HEK293 (cell line): ENCODE measurements around the gene MLF2.

ENCODE experiments used
- CTCF ChIA-PET: fragments of 350-600 bp; formaldehyde crosslinking; extraction: SDS; loops from one replicate; lab custom pipeline; 2021; ENCODE audit warnings: antibody characterized with exemption; lab: Yijun Ruan, JAX
- POLR2A ChIA-PET: fragments of 300-600 bp; formaldehyde crosslinking; extraction: SDS; loops from one replicate; lab custom pipeline; 2020; ENCODE audit warnings: antibody characterized with exemption, inconsistent platforms; lab: Yijun Ruan, JAX
- H3K27ac ChIP-seq: fragments of 200-500 bp; sonication (Bioruptor generic); 2 replicates; pipeline ENCODE4 v1.5.1; 2014; ENCODE audit warnings: low read depth, low read length, control low read depth, inconsistent platforms; ENCODE audit errors: extremely low read depth
- H3K36me3 ChIP-seq, 2 experiments: fragments of 200-500 bp in 1 of 2; sonication (Bioruptor generic) in 1 of 2; 1 replicate in 1 of 2; 2 replicates in 1 of 2; pipeline ENCODE4 v1.5.1; 2014 to 2017; ENCODE audit warnings: inconsistent platforms in 2 of 2, low read length in 2 of 2; ENCODE audit not compliant: control insufficient read depth in 2 of 2, insufficient read depth in 1 of 2
- H3K4me1 ChIP-seq: fragments of 200-500 bp; sonication (Bioruptor generic); 2 replicates; pipeline ENCODE4 v1.5.1; 2014; ENCODE audit warnings: mild to moderate bottlenecking, low read length, inconsistent platforms; ENCODE audit not compliant: control insufficient read depth, insufficient read depth
- H3K4me3 ChIP-seq: 2 replicates; pipeline ENCODE4 v1.5.1; 2011; ENCODE audit warnings: low read depth, mild to moderate bottlenecking, control low read depth, low read length, moderate library complexity
- H3K9me3 ChIP-seq: fragments of 200-500 bp; sonication (Bioruptor generic); 2 replicates; pipeline ENCODE4 v1.5.1; 2014; ENCODE audit warnings: low read depth, low read length, inconsistent platforms; ENCODE audit not compliant: control insufficient read depth, insufficient read depth
- KLF7 ChIP-seq: fragments of 450-650 bp; formaldehyde crosslinking; IDR thresholded peaks from 2 replicates; pipeline ENCODE4 v1.5.1; 2016; ENCODE audit warnings: missing biosample characterization, missing genetic modification characterization, borderline replicate concordance
- RBAK ChIP-seq: fragments of 450-650 bp; formaldehyde crosslinking; IDR thresholded peaks from 2 replicates; pipeline ENCODE4 v1.5.1; 2016; ENCODE audit warnings: missing biosample characterization, missing genetic modification characterization
- SCRT2 ChIP-seq: fragments of 450-650 bp; formaldehyde crosslinking; IDR thresholded peaks from 2 replicates; pipeline ENCODE4 v1.5.1; 2016; ENCODE audit warnings: missing biosample characterization, missing genetic modification characterization
- SP3 ChIP-seq: fragments of 450-650 bp; formaldehyde crosslinking; IDR thresholded peaks from 2 replicates; pipeline ENCODE4 v1.5.1; 2016; ENCODE audit warnings: missing biosample characterization, missing genetic modification characterization
- ZNF114 ChIP-seq: fragments of 450-650 bp; formaldehyde crosslinking; IDR thresholded peaks from 2 replicates; pipeline ENCODE4 v1.5.0; 2017; ENCODE audit warnings: missing biosample characterization, missing genetic modification characterization
- ZNF16 ChIP-seq: fragments of 450-650 bp; formaldehyde crosslinking; IDR thresholded peaks from 2 replicates; pipeline ENCODE4 v1.5.1; 2016; ENCODE audit warnings: low read depth, missing biosample characterization, missing genetic modification characterization
- ZNF211 ChIP-seq: fragments of 450-650 bp; formaldehyde crosslinking; IDR thresholded peaks from 2 replicates; pipeline ENCODE4 v1.5.1; 2016; ENCODE audit warnings: low read depth, missing biosample characterization, missing genetic modification characterization
- ZNF24 ChIP-seq: fragments of 450-650 bp; formaldehyde crosslinking; IDR thresholded peaks from 2 replicates; pipeline ENCODE4 v1.5.1; 2016; ENCODE audit warnings: missing biosample characterization, missing genetic modification characterization
- ZNF335 ChIP-seq: fragments of 450-650 bp; formaldehyde crosslinking; conservative IDR thresholded peaks from 2 replicates; pipeline ENCODE4 v1.5.1; 2016; ENCODE audit warnings: missing biosample characterization, missing genetic modification characterization
- ZNF529 ChIP-seq: fragments of 450-650 bp; formaldehyde crosslinking; IDR thresholded peaks from 2 replicates; pipeline ENCODE4 v1.5.1; 2017; ENCODE audit warnings: missing genetic modification characterization, missing biosample characterization; ENCODE audit not compliant: insufficient replicate concordance
- ZNF629 ChIP-seq: fragments of 450-650 bp; formaldehyde crosslinking; IDR thresholded peaks from 2 replicates; pipeline ENCODE4 v1.5.1; 2017; ENCODE audit warnings: missing biosample characterization, missing genetic modification characterization
- TF ChIP-seq, protein P1 (sequence below): fragments of 450-650 bp; formaldehyde crosslinking; IDR thresholded peaks from 2 replicates; pipeline ENCODE4 v1.5.0; 2017; ENCODE audit warnings: missing biosample characterization, missing genetic modification characterization, borderline replicate concordance
- TF ChIP-seq, protein P2 (sequence below): fragments of 450-650 bp; formaldehyde crosslinking; IDR thresholded peaks from 2 replicates; pipeline ENCODE4 v1.5.1; 2017; ENCODE audit warnings: missing biosample characterization, missing genetic modification characterization
- TF ChIP-seq, protein P3 (sequence below): fragments of 450-650 bp; formaldehyde crosslinking; IDR thresholded peaks from 2 replicates; pipeline ENCODE4 v1.5.1; 2016; ENCODE audit warnings: missing biosample characterization, missing genetic modification characterization, borderline replicate concordance
- TF ChIP-seq, protein P4 (sequence below): fragments of 450-650 bp; formaldehyde crosslinking; IDR thresholded peaks from 2 replicates; pipeline ENCODE4 v1.5.1; 2016; ENCODE audit warnings: missing biosample characterization, missing genetic modification characterization
- TF ChIP-seq, protein P5 (sequence below): fragments of 450-650 bp; formaldehyde crosslinking; IDR thresholded peaks from 2 replicates; pipeline ENCODE4 v1.5.1; 2016; ENCODE audit warnings: missing biosample characterization, missing genetic modification characterization, low read depth

The MLF2 gene

DNA sequence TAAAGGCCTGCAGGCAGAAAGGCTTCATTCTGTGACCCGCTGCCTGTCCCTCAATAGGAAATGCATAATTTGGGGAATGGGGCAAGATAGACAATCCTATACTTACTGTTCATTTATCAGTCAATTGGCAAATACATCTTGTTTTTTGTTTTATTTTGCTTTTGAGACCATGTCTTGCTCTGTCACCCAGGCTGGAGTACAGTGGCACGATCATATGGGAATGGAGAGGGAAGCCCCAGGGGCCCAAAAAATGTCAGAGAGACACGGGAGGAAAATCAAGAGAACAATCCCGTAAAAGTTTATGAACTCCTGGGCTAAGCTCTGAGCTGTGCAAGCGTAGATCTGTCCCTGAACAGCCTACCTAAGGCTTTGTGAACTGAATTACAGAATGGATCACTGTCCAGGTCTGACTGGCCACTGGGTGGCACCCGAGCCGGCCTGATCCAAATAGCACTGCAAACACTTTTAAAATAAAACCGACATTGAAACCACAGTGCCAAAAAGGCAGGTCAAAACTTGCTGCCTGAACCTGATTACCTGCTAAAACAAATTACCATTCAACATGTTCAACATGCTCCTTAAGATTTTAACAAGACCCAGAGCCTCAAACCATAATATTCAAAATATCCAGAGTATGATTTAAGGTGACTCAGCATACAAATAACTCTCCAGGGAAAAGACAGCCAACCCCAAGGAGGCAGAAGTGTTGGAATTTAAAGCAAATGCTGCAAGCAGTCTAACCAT lies 17.3 kb downstream of the MLF2 start (continued):
- TF ChIP-seq, protein P1, sequence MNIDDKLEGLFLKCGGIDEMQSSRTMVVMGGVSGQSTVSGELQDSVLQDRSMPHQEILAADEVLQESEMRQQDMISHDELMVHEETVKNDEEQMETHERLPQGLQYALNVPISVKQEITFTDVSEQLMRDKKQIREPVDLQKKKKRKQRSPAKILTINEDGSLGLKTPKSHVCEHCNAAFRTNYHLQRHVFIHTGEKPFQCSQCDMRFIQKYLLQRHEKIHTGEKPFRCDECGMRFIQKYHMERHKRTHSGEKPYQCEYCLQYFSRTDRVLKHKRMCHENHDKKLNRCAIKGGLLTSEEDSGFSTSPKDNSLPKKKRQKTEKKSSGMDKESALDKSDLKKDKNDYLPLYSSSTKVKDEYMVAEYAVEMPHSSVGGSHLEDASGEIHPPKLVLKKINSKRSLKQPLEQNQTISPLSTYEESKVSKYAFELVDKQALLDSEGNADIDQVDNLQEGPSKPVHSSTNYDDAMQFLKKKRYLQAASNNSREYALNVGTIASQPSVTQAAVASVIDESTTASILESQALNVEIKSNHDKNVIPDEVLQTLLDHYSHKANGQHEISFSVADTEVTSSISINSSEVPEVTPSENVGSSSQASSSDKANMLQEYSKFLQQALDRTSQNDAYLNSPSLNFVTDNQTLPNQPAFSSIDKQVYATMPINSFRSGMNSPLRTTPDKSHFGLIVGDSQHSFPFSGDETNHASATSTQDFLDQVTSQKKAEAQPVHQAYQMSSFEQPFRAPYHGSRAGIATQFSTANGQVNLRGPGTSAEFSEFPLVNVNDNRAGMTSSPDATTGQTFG (tag by site-specific recombination): no peak
- TF ChIP-seq, protein P2, sequence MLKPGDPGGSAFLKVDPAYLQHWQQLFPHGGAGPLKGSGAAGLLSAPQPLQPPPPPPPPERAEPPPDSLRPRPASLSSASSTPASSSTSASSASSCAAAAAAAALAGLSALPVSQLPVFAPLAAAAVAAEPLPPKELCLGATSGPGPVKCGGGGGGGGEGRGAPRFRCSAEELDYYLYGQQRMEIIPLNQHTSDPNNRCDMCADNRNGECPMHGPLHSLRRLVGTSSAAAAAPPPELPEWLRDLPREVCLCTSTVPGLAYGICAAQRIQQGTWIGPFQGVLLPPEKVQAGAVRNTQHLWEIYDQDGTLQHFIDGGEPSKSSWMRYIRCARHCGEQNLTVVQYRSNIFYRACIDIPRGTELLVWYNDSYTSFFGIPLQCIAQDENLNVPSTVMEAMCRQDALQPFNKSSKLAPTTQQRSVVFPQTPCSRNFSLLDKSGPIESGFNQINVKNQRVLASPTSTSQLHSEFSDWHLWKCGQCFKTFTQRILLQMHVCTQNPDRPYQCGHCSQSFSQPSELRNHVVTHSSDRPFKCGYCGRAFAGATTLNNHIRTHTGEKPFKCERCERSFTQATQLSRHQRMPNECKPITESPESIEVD (tag by site-specific recombination): no peak
- TF ChIP-seq ZNF629: 0 out of 2 replicates have a peak, but pooled peaks have one; percentile 10
- TF ChIP-seq, protein P3, sequence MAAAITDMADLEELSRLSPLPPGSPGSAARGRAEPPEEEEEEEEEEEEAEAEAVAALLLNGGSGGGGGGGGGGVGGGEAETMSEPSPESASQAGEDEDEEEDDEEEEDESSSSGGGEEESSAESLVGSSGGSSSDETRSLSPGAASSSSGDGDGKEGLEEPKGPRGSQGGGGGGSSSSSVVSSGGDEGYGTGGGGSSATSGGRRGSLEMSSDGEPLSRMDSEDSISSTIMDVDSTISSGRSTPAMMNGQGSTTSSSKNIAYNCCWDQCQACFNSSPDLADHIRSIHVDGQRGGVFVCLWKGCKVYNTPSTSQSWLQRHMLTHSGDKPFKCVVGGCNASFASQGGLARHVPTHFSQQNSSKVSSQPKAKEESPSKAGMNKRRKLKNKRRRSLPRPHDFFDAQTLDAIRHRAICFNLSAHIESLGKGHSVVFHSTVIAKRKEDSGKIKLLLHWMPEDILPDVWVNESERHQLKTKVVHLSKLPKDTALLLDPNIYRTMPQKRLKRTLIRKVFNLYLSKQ (tag by site-specific recombination): no peak
- no peak for TF ChIP-seq ZNF529 (tag by site-specific recombination)
- TF ChIP-seq RBAK (tag by site-specific recombination): no peak
- TF ChIP-seq ZNF114 (tag by site-specific recombination): no peak
- 0 out of 2 replicates have a peak, but pooled peaks have one; percentile 46 for TF ChIP-seq SCRT2 (tag by site-specific recombination)
- TF ChIP-seq ZNF335 (tag by site-specific recombination): peak; percentile 68
- TF ChIP-seq, protein P4, sequence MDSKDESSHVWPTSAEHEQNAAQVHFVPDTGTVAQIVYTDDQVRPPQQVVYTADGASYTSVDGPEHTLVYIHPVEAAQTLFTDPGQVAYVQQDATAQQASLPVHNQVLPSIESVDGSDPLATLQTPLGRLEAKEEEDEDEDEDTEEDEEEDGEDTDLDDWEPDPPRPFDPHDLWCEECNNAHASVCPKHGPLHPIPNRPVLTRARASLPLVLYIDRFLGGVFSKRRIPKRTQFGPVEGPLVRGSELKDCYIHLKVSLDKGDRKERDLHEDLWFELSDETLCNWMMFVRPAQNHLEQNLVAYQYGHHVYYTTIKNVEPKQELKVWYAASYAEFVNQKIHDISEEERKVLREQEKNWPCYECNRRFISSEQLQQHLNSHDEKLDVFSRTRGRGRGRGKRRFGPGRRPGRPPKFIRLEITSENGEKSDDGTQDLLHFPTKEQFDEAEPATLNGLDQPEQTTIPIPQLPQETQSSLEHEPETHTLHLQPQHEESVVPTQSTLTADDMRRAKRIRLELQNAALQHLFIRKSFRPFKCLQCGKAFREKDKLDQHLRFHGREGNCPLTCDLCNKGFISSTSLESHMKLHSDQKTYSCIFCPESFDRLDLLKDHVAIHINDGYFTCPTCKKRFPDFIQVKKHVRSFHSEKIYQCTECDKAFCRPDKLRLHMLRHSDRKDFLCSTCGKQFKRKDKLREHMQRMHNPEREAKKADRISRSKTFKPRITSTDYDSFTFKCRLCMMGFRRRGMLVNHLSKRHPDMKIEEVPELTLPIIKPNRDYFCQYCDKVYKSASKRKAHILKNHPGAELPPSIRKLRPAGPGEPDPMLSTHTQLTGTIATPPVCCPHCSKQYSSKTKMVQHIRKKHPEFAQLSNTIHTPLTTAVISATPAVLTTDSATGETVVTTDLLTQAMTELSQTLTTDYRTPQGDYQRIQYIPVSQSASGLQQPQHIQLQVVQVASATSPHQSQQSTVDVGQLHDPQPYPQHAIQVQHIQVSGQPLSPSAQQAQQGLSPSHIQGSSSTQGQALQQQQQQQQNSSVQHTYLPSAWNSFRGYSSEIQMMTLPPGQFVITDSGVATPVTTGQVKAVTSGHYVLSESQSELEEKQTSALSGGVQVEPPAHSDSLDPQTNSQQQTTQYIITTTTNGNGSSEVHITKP (tag by site-specific recombination): peak; percentile 48; the same call in 1 of the 2 replicates
- no peak for TF ChIP-seq ZNF16
- no peak for TF ChIP-seq KLF7 (tag by site-specific recombination)
- TF ChIP-seq SP3: no peak

DNA sequence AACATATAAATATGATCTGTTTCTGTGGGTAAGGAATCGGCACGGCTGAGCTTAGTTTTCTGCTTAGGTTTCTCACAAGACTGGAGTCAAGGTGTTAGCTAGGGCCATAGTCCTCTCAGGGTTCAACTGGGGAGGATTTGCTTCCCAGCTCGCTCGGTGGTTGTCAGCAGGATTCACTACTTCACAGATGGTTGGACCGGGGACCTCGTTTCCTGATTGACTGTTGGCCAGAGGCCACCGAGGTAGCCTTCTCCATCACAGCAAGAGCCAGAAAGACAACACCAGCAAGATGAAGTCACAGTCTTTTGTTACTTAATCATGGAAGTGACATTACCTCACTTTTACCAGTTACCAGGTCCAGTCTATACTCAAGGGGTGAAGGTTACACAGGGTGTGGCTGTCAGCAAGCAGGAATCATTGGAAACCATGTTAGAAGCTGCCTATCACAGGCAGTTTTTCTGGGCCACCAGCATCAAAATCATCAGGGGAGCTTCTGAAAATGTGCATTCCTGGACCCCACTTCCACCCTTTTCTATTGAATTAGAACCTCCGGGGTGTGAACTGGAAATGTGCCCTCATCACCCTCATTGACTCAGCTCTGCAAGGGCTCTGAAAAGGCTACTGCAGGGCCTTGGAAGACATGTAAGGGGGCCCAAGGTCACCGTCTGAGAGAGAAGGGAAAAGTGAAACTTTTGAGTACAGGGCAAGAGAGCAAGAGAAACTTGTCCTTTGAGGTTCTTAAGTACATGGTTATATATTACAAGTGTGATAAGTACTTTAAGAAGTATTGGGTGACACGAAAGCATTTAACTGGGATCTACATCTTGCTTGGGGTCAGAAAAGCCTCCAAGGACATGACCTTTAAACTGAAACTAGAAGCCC lies 18.2 kb downstream of the MLF2 start:
- POLR2A ChIA-PET: interaction anchor here (1.0 to 3.0 kb wide), 4 partner anchors 10 to 117 kb away, joined by 3 to 16 read pairs (median 3); partner anchors contain the start of genes COPS7A and USP5

More for the DNA sequence above, 18.2 kb downstream of the MLF2 start:
- CTCF ChIA-PET: interaction anchor here (0.5 to 1.7 kb wide), 5 partner anchors 10 to 100 kb away, joined by 3 read pairs; partner anchors contain the start of gene COPS7A
- peaks cover 9 to 35% of the 10 kb centered on the region in 2 experiments; a peak in 2 of 3 replicates for H3K36me3 ChIP-seq
- H3K4me1 ChIP-seq: no peaks in the 10 kb centered on the region
- no peaks in the 10 kb centered on the region for H3K9me3 ChIP-seq
- no peak overlapping the region for H3K4me3 ChIP-seq
- no peak for TF ChIP-seq ZNF24 (tag by site-specific recombination)
- TF ChIP-seq, protein P5, sequence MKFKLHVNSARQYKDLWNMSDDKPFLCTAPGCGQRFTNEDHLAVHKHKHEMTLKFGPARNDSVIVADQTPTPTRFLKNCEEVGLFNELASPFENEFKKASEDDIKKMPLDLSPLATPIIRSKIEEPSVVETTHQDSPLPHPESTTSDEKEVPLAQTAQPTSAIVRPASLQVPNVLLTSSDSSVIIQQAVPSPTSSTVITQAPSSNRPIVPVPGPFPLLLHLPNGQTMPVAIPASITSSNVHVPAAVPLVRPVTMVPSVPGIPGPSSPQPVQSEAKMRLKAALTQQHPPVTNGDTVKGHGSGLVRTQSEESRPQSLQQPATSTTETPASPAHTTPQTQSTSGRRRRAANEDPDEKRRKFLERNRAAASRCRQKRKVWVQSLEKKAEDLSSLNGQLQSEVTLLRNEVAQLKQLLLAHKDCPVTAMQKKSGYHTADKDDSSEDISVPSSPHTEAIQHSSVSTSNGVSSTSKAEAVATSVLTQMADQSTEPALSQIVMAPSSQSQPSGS (tag by site-specific recombination): peak; percentile 22; the same call in 1 of the 2 replicates
- TF ChIP-seq ZNF211 (tag by site-specific recombination): no peak
- no peak overlapping the region for H3K27ac ChIP-seq
